Mucosa of descending colon (tissue), 3 donors: Measurements from ENCODE around the gene CST9. TPM values are rescaled to one million over a fixed set of nuclear protein-coding genes. Genes with fewer than 3 reads are reported as not detected.
"Not testable (repeated sequence)": the region's sequence is repeated elsewhere in the genome, so short reads cannot be mapped to it uniquely, and the experiment has no call there.

ENCODE experiments used
- ATAC-seq: fragments of 200-7000 bp; cut with Tn5 transposase; one replicate; pipeline ENCODE4 v1.9.1; 2020; ENCODE audit warnings: mild to moderate bottlenecking, moderate library complexity
- DNase-seq, 3 donors: peaks; one replicate each; pipeline ENCODE4 v3.0.0-alpha.2; 2020
- H3K36me3 ChIP-seq: fragments of 200-600 bp; one replicate; pipeline ENCODE4 v1.8.0; 2021; ENCODE audit warnings: low read depth, mild to moderate bottlenecking
- H3K4me1 ChIP-seq: fragments of 200-600 bp; one replicate; pipeline ENCODE4 v1.8.0; 2021; ENCODE audit warnings: low read depth, mild to moderate bottlenecking
- H3K4me3 ChIP-seq: fragments of 200-600 bp; one replicate; pipeline ENCODE4 v1.8.0; 2021; ENCODE audit warnings: mild to moderate bottlenecking
- H3K9me3 ChIP-seq: fragments of 200-600 bp; one replicate; pipeline ENCODE4 v1.8.0; 2021; ENCODE audit warnings: mild to moderate bottlenecking
- intact Hi-C, 2 donors: fragments of 100-400 bp; cut with DNase I in 1 of 2; cut with micrococcal nuclease in 1 of 2; formaldehyde crosslinking; loops; one replicate each; pipeline versions ENCODE4 v1.11.0 to v1.11.1; 2022; cut with DNase I, micrococcal nuclease
- total RNA-seq, 3 donors: library from RNA; stranded (reverse); fragmentation: NEBNext Ultra II Directional in 2 of 3; extraction: Animal tissue kit (Norgen Biotek cat#: 25700) in 2 of 3; gene quantifications; one replicate each; pipeline versions ENCODE4 v1.2.1 to v1.2.4, GENCODE V29; 2021 to 2023
- TF ChIP-seq, protein P1 (sequence below): fragments of 200-600 bp; IDR thresholded peaks from one replicate; pipeline ENCODE4 v1.8.0; 2022; ENCODE audit warnings: antibody characterized with exemption, mild to moderate bottlenecking
- donor health status: DM: no; HTN: no; CAD: no; lungs with moderate emphysema.
- donor health status: DM: no; HTN: no; CAD: no.
- donor health status: DM: no; HTN: yes; CAD: no.

The CST9 gene
- total RNA-seq, 3 donors from 2014 or later, result not detected

DNA sequence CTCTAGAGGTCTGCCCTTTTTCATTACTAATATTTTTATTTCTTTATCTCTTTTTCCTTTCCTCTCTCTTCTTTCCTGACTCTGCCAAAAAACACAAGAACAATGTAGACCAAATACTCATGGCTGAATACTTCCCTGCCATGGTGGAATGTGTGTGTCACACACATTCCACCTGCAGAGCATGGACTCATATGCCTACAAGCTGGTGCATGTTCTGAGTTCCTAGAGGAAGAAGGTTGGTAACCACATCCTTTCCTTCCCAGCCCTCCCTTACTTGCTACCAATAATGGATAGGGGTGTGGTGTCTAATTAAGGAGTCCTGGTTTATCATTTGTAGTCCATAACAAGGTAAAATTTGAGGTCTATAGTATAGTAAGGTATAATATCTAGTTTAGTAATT is 22.2 kb downstream of the CST9 start:
- no peaks in the 10 kb centered on the region for H3K9me3 ChIP-seq
- H3K4me3 ChIP-seq, result no peak overlapping the region
- ATAC-seq (no peak), DNase-seq (no peak)
- TF ChIP-seq, protein P1, sequence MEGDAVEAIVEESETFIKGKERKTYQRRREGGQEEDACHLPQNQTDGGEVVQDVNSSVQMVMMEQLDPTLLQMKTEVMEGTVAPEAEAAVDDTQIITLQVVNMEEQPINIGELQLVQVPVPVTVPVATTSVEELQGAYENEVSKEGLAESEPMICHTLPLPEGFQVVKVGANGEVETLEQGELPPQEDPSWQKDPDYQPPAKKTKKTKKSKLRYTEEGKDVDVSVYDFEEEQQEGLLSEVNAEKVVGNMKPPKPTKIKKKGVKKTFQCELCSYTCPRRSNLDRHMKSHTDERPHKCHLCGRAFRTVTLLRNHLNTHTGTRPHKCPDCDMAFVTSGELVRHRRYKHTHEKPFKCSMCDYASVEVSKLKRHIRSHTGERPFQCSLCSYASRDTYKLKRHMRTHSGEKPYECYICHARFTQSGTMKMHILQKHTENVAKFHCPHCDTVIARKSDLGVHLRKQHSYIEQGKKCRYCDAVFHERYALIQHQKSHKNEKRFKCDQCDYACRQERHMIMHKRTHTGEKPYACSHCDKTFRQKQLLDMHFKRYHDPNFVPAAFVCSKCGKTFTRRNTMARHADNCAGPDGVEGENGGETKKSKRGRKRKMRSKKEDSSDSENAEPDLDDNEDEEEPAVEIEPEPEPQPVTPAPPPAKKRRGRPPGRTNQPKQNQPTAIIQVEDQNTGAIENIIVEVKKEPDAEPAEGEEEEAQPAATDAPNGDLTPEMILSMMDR, result no peak
- H3K4me1 ChIP-seq, result no peaks in the 10 kb centered on the region
- intact Hi-C loops, result no loop called here
- H3K36me3 ChIP-seq, result no peaks in the 10 kb centered on the region

DNA sequence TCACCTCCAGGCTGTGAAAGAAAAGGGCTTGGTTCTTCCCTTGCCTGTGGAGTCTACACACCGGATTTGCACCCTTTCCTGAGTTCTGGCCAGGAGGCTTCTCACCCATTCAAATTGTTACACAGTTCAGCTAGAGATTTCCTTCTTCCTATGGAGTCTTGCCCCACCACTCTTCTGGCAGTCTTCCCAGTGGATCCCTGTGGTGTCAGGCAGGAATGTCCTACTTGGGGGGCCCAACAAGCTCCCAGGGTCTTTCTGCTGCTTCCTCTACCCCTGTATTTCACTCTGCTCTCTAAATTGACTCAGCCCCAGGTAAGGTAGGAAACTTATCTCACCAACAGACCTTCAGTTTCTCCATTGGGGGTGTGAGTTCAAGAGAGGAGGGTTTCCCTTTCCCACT is 23.4 kb downstream of the CST9 start:
- intact Hi-C loops, result no loop called here
- Histone ChIP-seq H3K4me3 (no peak overlapping the region), H3K36me3 (no peaks in the 10 kb centered on the region), H3K9me3 (no peaks in the 10 kb centered on the region), H3K4me1 (no peaks in the 10 kb centered on the region)
- DNase-seq, result no peak
- TF ChIP-seq, protein P1, result no peak
- no peak for ATAC-seq

DNA sequence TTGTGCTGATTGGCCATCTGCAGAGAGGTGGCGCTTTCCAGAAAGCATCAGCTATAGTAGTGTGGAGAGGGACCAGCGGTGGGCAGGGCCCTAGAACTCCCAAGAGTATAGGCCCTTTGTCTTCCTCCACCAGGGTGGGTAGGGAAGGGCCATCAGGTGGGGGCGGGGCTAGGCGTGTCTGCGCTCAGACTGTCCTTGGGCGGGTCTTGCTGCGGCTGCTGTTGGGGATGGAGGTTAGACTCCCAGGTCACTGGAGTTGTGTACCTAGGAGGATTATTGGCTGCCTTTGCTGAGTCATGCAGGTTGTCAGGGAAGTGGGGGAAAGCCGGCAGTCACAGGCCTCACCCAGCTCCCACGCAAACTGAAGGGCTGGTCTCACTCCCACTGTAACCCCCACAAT is 23.9 kb downstream of the CST9 start:
- H3K4me1 ChIP-seq, intact Hi-C loops, H3K36me3 ChIP-seq, ATAC-seq, H3K4me3 ChIP-seq, H3K9me3 ChIP-seq: not testable (repeated sequence)
- peak in 2 of 3 donors; percentile 9 to 59 for DNase-seq

DNA sequence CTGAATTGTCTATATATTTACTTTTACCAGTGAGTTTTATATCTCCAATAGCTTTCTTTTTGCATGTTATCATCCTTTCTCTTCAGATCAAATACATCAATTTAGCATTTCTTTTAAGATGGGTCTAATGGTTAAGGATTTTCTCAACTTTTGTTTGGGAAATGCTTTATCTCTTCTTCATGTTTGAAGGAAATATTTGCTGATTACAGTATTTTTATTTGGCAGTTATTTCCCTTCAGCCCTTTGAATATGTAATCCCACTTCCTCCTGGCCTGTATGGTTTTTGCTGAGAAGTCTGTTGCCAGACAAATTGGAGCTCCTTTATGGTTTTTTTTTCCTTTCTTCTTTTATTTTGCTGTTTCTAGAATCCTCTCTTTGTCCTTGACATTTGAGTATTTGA is 30.7 kb downstream of the CST9 start:
- DNase-seq, result no peak
- TF ChIP-seq, protein P1, result no peak
- H3K4me1 ChIP-seq, result no peaks in the 10 kb centered on the region

DNA sequence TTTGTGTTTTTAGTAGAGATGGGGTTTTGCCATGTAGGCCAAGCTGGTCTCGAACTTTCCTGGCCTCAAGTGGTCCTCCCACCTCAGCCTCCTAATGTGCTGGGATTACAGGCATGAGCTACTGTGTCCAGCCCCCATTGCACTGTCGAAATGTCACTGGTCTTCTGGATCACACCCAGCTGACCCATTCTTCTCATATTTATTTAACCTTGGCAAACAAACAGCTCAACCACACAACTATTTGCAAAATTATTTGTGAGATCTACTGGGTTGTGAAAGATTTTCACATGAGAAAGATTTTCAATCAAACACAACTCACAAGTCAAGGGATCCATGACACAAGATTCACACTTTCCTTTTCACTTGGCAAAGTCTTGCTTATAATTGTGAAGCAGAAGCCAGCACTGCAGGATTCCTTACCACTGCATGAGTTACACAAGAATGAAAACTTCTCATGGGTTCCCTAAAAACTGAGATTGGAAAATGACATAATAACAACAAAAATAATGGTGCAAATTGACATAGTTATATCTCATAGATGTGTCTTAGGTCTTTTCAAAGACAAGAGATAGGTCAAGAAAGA is 35.4 kb downstream of the CST9 start:
- Histone ChIP-seq H3K4me3 (no peak overlapping the region), H3K4me1 (no peaks in the 10 kb centered on the region), H3K9me3 (no peaks in the 10 kb centered on the region), H3K36me3 (no peaks in the 10 kb centered on the region)
- TF ChIP-seq, protein P1, result no peak
- intact Hi-C loops, result no loop called here
- ATAC-seq, result no peak
- DNase-seq, result no peak

More for the DNA sequence above, 30.7 kb downstream of the CST9 start:
- no peak for ATAC-seq
- Histone ChIP-seq H3K4me3 (no peak overlapping the region), H3K36me3 (no peaks in the 10 kb centered on the region), H3K9me3 (no peaks in the 10 kb centered on the region)
- intact Hi-C loops, result no loop called here

DNA sequence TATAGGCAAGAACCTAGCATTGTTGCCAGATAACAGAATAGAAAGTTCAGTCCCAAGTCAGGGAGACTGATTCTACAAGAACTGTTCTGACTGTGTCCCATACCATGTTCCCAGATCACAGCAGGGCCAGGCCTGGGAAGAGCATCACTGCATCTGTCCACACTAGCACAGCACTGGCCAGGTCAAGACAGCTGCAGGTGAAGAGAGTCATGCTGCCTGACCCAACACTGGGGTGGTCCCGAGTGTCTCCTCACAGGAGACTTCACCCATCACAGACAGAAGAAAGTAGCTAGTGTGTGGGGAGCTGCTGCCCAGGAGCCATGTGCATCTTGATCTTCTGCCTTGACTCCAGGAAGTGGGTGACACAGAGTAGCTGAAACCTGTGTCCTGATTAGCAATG is 36.1 kb downstream of the CST9 start:
- DNase-seq (no peak), ATAC-seq (no peak)
- intact Hi-C loops, result no loop called here
- H3K4me1 ChIP-seq, result no peaks in the 10 kb centered on the region
- no peak overlapping the region for H3K4me3 ChIP-seq
- TF ChIP-seq, protein P1, result no peak
- H3K36me3 ChIP-seq, result no peaks in the 10 kb centered on the region
- no peaks in the 10 kb centered on the region for H3K9me3 ChIP-seq
